Esophagus mucosa (tissue), 1 donor: ENCODE measurements around the gene GPR153. TPM values are rescaled to one million over a fixed set of nuclear protein-coding genes. Genes with fewer than 3 reads are reported as not detected.
"Not testable (repeated sequence)": the region's sequence is repeated elsewhere in the genome, so short reads cannot be mapped to it uniquely, and the experiment has no call there.

Experiments
- ATAC-seq: fragments of 200-7000 bp; cut with Tn5 transposase; one replicate; pipeline ENCODE4 v1.9.1; 2020
- total RNA-seq: library from RNA; stranded (reverse); gene quantifications from one replicate; pipeline ENCODE4 v1.2.4, GENCODE V29; 2023
- donor health status: DM: yes; HTN: yes; CAD: no.

GPR153 gene
- 9.1 TPM for total RNA-seq

- peak; percentile 7 for ATAC-seq
Measured at GRCh38 chr1:6260961-6261614, at the start of gene GPR153. Gene GPR153 (minus strand): TSS chr1:6261098. CDS start chr1:6254905, 6,193 bp downstream.

- peak; percentile 20 for ATAC-seq
Measured at GRCh38 chr1:6310116-6310848, 49.4 kb upstream of the GPR153 start.

GRCh38 chr1:6309564-6309963 is 48.7 kb upstream of the GPR153 start:
- ATAC-seq, result no peak

DNA sequence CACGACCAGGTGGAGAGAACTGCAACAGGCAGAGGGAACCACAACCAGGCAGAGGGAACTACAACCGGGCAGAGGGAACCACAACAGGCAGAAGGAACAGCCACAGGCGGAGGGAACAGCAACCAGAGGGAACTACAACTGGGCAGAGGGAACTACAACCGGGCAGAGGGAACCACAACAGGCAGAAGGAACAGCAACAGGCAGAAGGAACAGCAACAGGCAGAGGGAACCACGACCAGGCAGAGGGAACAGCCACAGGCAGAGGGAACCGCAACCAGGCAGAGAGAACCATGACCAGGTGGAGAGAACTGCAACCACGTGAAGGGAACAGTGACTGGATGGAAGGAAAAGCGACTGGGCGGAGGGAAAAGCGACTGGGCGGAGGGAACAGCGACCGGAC is 47.6 kb upstream of the GPR153 start:
- ATAC-seq, result no peak

DNA sequence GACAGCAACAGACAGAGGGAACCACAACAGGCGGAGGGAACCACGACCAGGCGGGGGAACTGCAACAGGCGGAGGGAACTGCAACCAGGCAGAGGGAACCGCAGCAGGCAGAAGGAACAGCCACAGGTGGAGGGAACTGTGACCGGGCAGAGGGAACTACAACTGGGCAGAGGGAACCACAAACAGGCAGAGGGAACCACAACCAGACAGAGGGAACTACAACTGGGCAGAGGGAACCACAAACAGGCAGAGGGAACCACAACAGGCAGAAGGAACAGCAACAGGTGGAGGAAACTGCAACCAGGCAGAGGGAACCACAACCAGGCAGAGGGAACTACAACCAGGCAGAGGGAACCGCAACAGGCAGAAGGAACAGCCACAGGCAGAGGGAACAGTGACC is 46.8 kb upstream of the GPR153 start:
- not testable (repeated sequence) for ATAC-seq

DNA sequence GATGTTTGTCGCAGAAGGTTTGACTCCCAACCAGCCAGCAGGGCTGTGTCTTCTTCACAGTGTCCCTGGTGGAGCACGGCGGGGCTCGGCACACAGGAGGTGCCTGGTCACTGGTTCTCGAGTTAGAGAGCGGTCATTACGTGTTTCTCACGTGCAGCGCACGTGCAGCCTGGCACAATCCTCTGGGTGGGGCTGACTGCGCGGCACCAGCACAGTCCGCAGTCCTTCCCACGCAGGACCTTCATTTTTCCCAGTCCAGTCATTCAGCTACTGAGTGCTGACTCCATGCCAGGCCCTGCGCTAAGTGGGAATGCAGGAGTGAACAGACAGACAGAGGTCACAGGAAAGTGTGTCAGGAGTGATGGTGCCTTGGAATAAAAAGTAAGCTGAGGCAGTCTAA is 46.2 kb upstream of the GPR153 start:
- ATAC-seq, result peak; percentile 19

DNA sequence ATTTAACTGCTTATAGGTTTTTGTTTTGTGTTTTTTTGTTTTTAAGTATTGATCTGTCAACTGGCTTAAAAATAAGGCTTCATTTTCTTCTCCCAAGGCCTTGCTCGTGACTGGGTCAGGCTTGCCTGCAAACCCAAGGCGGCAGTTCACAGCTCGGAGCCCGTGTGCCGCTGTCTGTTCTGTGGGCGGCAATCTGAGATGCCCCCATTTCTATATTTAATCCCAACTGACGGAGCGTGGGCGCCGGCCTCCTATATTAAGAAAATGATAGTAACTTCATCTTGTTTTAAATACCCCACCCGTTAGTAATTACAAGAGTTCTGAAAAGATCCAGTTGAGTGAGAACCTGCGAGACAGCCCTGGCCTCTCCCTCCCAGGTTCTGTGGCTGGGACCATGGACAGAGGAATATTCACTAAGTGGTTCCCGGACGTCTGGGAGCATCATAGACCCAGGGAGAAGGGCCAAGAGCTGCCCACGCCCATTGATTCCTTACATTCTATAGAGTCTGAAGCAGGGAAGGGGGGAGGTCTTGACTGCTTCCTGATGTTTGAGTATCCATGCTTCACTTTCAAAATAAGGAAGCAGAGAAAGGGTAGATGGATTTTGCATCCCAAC is 42.6 kb upstream of the GPR153 start:
- no peak for ATAC-seq

- ATAC-seq, result no peak
Measured at GRCh38 chr1:6302568-6302967, 41.7 kb upstream of the GPR153 start.

DNA sequence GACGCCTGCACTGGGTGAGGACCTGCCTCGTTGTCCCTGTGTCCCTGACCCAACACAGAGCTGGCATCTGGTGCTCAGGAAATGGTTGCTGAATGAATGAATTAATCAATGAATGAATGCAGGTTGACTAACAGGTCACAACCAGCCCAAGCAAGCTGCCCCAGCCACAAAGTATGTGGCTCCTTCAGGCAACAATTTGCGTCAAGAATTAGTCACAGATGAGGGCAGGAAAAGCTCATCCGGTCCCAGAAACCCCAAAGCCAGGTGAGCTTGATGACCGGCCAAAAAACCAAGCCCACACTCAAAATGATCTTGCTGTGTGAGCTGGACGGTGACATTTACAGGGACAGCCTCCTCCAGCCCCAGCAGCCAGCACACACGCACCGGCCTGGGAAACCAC is 40.6 kb upstream of the GPR153 start:
- ATAC-seq, result peak; percentile 75

- peak; percentile 75 for ATAC-seq
Measured at GRCh38 chr1:6300342-6301048, 39.6 kb upstream of the GPR153 start.

DNA sequence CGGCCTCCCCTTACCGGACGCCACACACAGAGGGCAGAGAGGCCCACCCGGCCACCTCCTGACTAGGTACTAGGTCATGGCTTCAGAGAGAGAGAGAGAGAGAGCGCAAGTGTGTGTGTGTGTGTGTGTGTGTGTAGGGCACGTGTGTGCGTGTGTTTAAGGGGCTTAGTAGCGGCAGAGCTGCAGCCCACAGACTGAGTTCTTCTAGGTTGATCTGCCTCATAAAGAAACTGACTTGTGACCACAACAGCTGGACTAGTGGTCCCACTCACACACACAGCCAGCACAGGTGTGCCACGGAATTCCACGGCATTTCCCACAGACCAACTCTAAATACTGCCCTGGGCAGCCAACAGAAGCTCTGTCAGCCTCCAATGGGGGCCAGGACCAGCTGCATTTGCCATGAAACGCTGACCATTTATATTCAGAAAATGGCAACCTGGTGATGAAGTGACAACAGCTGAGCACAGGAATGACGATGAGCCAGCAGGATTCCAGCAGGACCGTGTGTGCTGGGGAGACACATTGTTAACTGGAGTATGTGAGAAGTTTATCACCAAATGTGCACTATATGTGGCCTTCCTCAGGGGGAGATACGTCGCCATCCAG is 38.8 kb upstream of the GPR153 start:
- no peak for ATAC-seq

DNA sequence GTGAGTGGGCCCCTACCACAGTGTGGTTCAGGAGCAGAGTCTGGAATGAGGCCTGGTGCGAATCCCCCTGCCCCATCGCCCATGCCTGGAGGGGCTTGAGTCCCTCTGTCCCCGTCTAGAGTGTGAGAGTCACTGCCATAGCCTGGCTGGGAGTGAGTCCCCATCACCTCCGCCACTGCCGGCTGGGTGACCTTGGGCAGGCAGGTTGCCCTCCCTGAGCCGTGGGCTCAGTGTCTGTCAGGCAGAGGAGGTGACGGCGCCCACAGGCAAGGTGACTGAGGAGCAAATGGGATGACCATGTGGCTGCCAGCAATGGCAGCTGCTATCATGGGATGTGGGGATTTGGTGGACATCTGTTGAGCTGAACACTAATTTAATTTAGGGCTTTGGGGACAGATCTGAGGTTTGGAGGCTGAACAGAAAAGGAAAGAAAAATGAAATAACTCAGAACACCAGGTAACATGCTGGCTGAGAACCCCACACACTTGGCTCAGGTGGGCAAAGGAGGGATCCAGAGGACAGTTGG is 38.1 kb upstream of the GPR153 start:
- no peak for ATAC-seq

GRCh38 chr1:6298530-6298929 is 37.6 kb upstream of the GPR153 start:
- no peak for ATAC-seq

- ATAC-seq, result no peak
Measured at GRCh38 chr1:6295910-6296309, 35.0 kb upstream of the GPR153 start.

DNA sequence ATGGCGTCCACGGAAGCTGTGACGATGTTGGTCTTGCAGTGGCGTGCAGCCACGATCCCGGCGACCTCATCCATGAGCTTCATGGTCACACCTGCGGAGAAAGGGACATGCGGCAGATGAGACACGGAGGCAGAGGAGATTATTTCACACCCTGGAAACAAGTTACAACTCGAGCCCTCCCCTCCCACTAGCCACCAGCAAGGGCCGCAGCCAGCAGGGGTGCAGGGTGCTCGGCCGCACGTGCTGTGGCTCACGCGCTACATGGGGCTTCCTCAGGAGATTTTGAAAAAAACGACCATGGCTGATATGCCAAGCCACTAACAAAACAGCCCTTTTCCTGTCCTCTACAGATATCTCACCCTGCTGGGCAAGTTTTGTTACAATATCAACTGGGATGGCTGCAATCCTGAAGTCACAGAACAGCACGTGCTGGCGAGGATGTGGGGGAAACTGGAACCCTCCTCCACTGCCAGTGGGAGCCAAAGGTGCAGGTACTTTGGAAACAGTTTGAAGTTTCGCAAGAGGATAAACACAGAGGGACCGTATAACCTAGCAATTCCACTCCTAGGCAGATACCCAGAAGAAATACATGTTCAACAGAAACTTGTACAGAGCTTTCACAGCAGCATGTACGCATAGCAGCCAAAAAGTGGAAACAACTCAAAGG is 34.1 kb upstream of the GPR153 start:
- ATAC-seq, result no peak

- ATAC-seq, result no peak
Measured at GRCh38 chr1:6294080-6294889, 33.4 kb upstream of the GPR153 start.

DNA sequence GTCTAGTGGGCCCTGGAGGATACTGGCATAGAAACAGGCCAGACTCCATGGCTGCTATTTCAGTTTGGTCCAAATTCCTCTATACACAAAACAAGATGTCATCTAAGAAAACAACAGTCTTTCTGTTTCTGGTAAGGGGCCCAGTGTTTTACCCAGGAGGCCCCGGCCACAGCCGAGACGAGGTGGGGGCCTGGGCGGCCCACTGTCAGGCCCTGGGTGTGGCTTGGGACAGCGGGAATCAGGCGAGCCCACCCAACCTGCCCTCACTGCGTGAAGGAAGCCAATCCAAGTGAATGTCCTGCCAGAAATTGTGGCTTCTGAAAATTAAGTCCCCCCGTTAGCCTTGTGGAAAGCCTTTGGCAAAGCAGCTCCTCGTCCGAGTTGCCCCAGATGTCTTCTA is 31.2 kb upstream of the GPR153 start:
- no peak for ATAC-seq

DNA sequence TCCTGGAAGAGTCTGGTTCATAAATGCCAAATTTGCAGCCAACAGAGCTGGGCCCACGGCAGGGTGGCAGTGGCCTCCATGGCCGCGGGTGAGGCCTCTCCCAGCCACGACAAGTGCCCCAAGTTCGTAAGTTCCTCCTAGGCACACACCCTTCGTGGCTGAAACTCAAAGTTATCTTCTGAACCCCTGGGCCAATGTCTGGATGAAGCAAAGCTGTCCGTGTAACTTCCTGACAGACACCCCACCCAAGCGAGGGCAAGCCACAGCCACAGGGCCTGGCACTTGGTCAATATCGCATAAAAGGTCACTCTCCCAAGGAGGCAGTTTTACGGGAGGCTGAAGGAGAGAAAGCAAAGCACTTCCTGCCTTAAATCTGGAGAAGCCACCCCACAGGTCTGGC is 27.8 kb upstream of the GPR153 start:
- no peak for ATAC-seq

GRCh38 chr1:6288026-6288425 is 27.1 kb upstream of the GPR153 start:
- ATAC-seq, result no peak

- no peak for ATAC-seq
Measured at GRCh38 chr1:6287431-6287886, 26.6 kb upstream of the GPR153 start.

DNA sequence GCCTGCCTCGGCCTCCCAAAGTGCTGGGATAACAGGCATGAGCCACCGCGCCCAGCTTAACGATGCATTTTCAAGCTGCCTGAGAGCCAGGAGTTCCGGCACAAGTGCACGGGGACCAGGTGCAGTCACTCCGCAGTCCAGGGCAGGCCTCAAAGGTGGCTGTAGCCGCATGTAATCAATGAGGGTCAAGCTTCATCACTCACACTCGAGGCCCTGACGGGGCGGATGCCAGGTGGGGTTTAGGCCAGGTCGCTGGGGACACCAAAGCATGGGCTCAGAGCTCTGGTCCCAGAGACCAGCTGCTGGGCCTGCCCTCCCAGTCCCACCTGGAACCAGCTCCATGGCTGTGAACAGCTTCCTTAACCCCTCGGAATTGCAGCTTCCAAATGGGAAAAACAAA is 26.1 kb upstream of the GPR153 start:
- ATAC-seq, result no peak
